ENCODE measurements around the gene TOMM40L. TPM values are rescaled to one million over a fixed set of nuclear protein-coding genes. Genes with fewer than 3 reads are reported as not detected.

The TOMM40L gene
- total and polyA plus RNA-seq, 8 donors = 9.2 to 15.6 (median 11.1) TPM

DNA sequence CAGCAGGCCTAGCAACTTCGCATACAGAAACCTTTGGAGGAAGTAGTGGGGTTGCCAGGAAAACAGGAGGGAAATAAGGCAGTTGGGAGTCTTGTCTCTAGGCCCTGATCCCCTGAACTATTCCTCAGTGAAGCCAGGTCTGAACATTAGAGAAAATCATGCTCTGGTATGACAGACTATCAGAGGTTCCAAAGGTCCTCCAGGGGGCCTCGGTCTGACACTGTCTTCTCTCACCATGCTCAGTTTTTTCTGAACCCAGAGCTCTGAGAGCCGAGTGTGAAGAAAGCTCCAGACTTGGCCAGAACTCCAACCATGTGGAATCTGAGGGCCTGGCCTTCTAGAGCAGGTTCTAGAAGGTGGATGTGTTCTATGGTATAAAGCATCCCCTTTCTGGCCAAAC is 4.0 kb downstream of the TOMM40L start:
- H3K4me3 ChIP-seq = no peak overlapping the region
- intact Hi-C loops (cut with DNase I) = loop anchor here in 1 of 2 donors (10.0 kb wide), 1 partner anchor 155 kb away; no protein-coding TSS in a partner anchor
- H3K36me3 ChIP-seq = peaks cover 0 to 29% of the 10 kb centered on the region in 2 donors
- no peak for ATAC-seq
- TF ChIP-seq, protein P1, sequence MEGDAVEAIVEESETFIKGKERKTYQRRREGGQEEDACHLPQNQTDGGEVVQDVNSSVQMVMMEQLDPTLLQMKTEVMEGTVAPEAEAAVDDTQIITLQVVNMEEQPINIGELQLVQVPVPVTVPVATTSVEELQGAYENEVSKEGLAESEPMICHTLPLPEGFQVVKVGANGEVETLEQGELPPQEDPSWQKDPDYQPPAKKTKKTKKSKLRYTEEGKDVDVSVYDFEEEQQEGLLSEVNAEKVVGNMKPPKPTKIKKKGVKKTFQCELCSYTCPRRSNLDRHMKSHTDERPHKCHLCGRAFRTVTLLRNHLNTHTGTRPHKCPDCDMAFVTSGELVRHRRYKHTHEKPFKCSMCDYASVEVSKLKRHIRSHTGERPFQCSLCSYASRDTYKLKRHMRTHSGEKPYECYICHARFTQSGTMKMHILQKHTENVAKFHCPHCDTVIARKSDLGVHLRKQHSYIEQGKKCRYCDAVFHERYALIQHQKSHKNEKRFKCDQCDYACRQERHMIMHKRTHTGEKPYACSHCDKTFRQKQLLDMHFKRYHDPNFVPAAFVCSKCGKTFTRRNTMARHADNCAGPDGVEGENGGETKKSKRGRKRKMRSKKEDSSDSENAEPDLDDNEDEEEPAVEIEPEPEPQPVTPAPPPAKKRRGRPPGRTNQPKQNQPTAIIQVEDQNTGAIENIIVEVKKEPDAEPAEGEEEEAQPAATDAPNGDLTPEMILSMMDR (IDR thresholded peaks at IDR 0.05) = no peak
- H3K27ac ChIP-seq = no peak overlapping the region
- no peak for DNase-seq
- peaks cover 11 to 29% of the 10 kb centered on the region in 2 donors for H3K4me1 ChIP-seq
- no peaks in the 10 kb centered on the region for H3K27me3 ChIP-seq
- no peaks in the 10 kb centered on the region for H3K9me3 ChIP-seq

DNA sequence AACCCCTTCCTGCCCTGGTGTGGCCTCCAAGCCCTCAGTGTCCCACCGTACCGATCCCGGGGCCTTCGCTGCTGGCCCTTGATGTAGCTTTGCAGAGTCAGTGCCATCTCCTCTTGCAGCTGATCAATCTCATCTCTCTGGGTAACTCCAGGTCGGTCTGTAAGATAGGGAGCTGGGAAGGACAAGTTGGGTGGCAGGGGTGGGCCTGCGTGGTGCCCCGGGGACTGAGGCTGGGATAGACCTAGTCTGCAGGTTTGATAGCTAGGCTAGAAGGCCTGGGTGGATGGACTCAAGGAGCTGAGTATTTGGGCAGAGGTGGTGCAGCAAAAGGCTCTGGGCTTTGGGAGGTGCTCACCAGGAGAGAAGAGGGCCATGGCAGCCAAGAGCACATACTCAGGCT is 4.9 kb downstream of the TOMM40L start:
- no peak overlapping the region for H3K27ac ChIP-seq
- DNase-seq (no peak), ATAC-seq (no peak)
- H3K36me3 ChIP-seq = peaks cover 0 to 29% of the 10 kb centered on the region in 2 donors
- intact Hi-C loops (cut with DNase I) = no loop called here
- no peaks in the 10 kb centered on the region for H3K27me3 ChIP-seq
- no peak overlapping the region for H3K4me3 ChIP-seq
- H3K9me3 ChIP-seq = no peaks in the 10 kb centered on the region
- TF ChIP-seq, protein P1 (IDR thresholded peaks at IDR 0.05) = no peak
- peaks cover 7 to 23% of the 10 kb centered on the region in 2 donors for H3K4me1 ChIP-seq

DNA sequence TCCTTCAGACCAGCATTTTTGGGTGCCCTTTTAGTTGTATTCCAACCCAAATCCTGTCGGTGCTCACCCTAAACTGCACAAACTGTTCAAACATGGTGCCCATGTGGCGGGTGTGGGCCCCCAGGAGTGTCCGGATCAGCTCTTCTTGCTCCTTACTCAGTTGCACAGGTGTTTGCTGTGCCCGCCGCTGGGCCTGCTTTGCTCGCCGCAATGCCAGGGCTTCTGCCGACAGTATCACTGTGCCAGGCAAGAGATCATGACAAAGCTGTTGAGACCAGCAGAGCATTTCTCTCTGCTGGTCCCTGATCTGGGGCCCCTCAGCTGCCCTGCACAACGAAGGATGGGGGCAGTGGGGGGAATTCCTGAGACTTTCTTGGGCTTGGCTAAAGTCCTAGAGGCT is 7.2 kb downstream of the TOMM40L start:
- TF ChIP-seq, protein P1 (IDR thresholded peaks at IDR 0.05) = no peak
- no peak for ATAC-seq
- no peaks in the 10 kb centered on the region for H3K4me1 ChIP-seq
- intact Hi-C loops (cut with DNase I) = no loop called here
- H3K27me3 ChIP-seq = no peaks in the 10 kb centered on the region
- no peak for DNase-seq
- H3K36me3 ChIP-seq = peaks cover 0 to 29% of the 10 kb centered on the region in 2 donors
- H3K4me3 ChIP-seq = no peak overlapping the region
- no peaks in the 10 kb centered on the region for H3K9me3 ChIP-seq
- H3K27ac ChIP-seq = no peak overlapping the region

DNA sequence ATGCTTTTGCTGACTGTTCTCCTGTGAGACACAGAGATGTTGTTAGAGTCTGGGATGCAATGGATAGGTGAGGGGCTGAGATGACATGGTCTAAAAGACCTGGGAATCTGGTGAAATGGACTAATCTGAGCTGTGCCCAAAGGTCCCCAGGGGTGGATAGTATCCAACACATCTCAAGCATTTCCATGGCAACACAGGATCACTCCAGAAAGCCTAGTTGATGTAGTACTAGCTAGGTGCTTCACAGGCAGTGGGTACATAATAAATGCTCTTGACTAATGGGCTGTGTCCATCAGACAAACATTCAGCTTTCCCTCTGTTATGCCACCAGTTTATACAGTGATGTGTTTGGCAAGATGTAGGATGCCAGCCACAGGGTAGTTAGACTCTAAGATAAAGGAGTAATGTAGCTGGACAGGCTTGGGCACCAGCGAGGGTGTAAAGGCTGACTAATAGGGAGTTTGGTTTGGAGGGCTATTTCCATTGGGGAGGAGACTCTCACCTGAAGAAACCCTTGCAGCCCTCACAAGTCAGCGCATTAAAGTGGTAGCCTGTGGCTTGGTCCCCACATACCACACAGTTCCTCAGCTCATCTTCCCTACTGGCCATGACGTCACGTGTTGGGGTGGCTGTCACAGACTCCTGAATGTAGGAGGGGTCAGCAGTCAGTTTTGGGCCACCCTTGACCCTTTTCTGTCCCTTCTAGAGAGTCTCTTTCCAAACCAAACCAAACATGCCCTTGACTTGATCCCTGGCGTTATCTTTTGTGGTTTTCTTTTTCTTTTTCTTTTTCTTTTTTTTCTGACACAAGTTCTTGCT is 10.3 kb downstream of the TOMM40L start:
- no peak overlapping the region for H3K4me3 ChIP-seq
- no peaks in the 10 kb centered on the region for H3K9me3 ChIP-seq
- no peaks in the 10 kb centered on the region for H3K4me1 ChIP-seq
- TF ChIP-seq, protein P1 (IDR thresholded peaks at IDR 0.05) = no peak
- ATAC-seq (no peak), DNase-seq (no peak)
- intact Hi-C loops (cut with DNase I) = no loop called here
- no peaks in the 10 kb centered on the region for H3K36me3 ChIP-seq
- H3K27ac ChIP-seq = no peak overlapping the region
- H3K27me3 ChIP-seq = no peaks in the 10 kb centered on the region

DNA sequence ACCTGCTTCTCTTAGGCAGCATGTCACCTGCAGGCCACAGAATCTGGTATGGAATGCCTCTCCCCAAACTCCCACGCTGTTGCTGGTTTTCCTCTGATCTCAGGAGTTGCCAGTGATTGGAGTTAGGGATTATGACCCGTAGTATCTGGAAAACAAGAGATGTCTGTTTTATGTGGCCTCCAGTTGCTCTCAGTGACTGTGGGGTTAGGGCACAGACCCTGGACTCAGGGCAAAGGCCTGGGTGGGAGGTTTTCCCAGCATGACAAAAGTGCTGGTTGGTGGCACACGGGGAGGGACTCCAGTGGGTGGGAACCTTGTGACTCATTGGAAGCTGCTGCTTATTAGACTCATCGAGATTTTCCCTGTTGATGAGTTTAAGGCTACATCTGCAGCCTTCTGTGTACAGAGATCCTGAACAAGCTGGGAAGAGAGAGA is 12.2 kb downstream of the TOMM40L start, which contains the start of gene NR1I3:
NR1I3 (minus strand) TSS at position 165 of the 435 bp plus-strand sequence. CDS start 1,638 bp downstream, outside the sequence.
- no peak within 1 kb of the TSS for H3K27ac ChIP-seq
- H3K36me3 ChIP-seq = no peaks in the 10 kb centered on the region
- no peaks in the 10 kb centered on the region for H3K4me1 ChIP-seq
- intact Hi-C loops (cut with DNase I) = no loop called here
- H3K9me3 ChIP-seq = no peaks in the 10 kb centered on the region
- H3K27me3 ChIP-seq = no peaks in the 10 kb centered on the region
- DNase-seq = no peak
- H3K4me3 ChIP-seq = no peak within 1 kb of the TSS
- no peak for ATAC-seq
- TF ChIP-seq, protein P1 (IDR thresholded peaks at IDR 0.05) = no peak
